ENCODE results near the gene APRT.

Gene APRT

GRCh38 chr16:88810912-88811768, 588 bp downstream of the APRT start:
- Histone ChIP-seq H3K27me3 (ENCODE audit: low read depth, low read length) (no peaks in the 10 kb centered on the region), H3K9me3 (ENCODE audit: control insufficient read depth in 1 of 2, low read length in 2 of 2) (no peaks in the 10 kb centered on the region), H3K27ac (ENCODE audit: low read length) (peak overlapping the region; percentile 33), H3K36me3 (ENCODE audit: control insufficient read depth in 1 of 2, insufficient read depth in 2 of 2, low read length in 2 of 2) (peaks cover 4 to 6% of the 10 kb centered on the region in 2 donors), H3K4me3 (ENCODE audit: low read depth in 1 of 2, low read length in 2 of 2) (peak overlapping the region; percentile 73 to 74), H3K4me1 (ENCODE audit: control insufficient read depth in 1 of 2, insufficient read depth in 2 of 2, low read length in 2 of 2) (peaks cover 7 to 31% of the 10 kb centered on the region in 2 donors)

GRCh38 chr16:88810166-88810911, 1.4 kb downstream of the APRT start:
- Histone ChIP-seq H3K27ac (ENCODE audit: low read length) (peak overlapping the region; percentile 33), H3K9me3 (ENCODE audit: control insufficient read depth in 1 of 2, low read length in 2 of 2) (no peaks in the 10 kb centered on the region), H3K27me3 (ENCODE audit: low read depth, low read length) (no peaks in the 10 kb centered on the region), H3K4me3 (ENCODE audit: low read depth in 1 of 2, low read length in 2 of 2) (peak overlapping the region; percentile 73 to 74), H3K4me1 (ENCODE audit: control insufficient read depth in 1 of 2, insufficient read depth in 2 of 2, low read length in 2 of 2) (peaks cover 7 to 31% of the 10 kb centered on the region in 2 donors), H3K36me3 (ENCODE audit: control insufficient read depth in 1 of 2, insufficient read depth in 2 of 2, low read length in 2 of 2) (peaks cover 4 to 6% of the 10 kb centered on the region in 2 donors)

DNA sequence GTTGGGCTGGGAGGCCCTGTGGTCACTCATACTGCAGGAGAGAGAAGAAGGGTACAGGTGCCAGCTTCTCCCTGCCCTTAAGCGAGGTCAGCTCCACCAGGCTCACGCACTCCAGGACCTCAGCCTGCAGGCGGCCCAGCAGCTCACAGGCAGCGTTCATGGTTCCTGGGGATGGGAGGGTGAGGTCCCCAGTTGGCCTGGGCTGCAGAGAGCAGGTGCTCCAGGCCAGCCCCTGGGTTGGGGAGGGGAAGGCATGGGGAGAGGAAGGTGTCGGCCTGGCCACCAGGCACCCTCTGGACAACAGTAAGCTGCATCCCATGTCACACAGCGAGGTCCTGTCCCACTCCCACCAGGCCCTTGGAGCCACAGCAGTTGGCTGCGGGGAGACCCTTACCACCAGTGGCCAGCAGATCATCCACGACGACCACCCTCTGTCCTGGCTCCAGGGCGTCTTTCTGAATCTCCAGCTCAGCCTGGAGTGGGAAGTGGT, 2.0 kb downstream of the APRT start:
- no peaks in the 10 kb centered on the region for H3K27me3 ChIP-seq (ENCODE audit: low read depth, low read length)
- no peak overlapping the region for H3K27ac ChIP-seq (ENCODE audit: low read length)
- no peaks in the 10 kb centered on the region for H3K9me3 ChIP-seq (ENCODE audit: control insufficient read depth in 1 of 2, low read length in 2 of 2)
- peaks cover 7 to 32% of the 10 kb centered on the region in 2 donors for H3K4me1 ChIP-seq (ENCODE audit: control insufficient read depth in 1 of 2, insufficient read depth in 2 of 2, low read length in 2 of 2)
- peaks cover 4 to 6% of the 10 kb centered on the region in 2 donors for H3K36me3 ChIP-seq (ENCODE audit: control insufficient read depth in 1 of 2, insufficient read depth in 2 of 2, low read length in 2 of 2)
- H3K4me3 ChIP-seq (ENCODE audit: low read depth in 1 of 2, low read length in 2 of 2), result peak overlapping the region in 1 of 2 donors; percentile 74

- Histone ChIP-seq H3K4me3 (ENCODE audit: low read depth in 1 of 2, low read length in 2 of 2) (no peak overlapping the region), H3K27ac (ENCODE audit: low read length) (no peak overlapping the region), H3K36me3 (ENCODE audit: control insufficient read depth in 1 of 2, insufficient read depth in 2 of 2, low read length in 2 of 2) (peaks cover 4 to 6% of the 10 kb centered on the region in 2 donors), H3K27me3 (ENCODE audit: low read depth, low read length) (no peaks in the 10 kb centered on the region), H3K9me3 (ENCODE audit: control insufficient read depth in 1 of 2, low read length in 2 of 2) (no peaks in the 10 kb centered on the region), H3K4me1 (ENCODE audit: control insufficient read depth in 1 of 2, insufficient read depth in 2 of 2, low read length in 2 of 2) (peaks cover 7 to 37% of the 10 kb centered on the region in 2 donors)
These were observed 2.6 kb downstream of the APRT start for GRCh38 chr16:88809068-88809675.

DNA sequence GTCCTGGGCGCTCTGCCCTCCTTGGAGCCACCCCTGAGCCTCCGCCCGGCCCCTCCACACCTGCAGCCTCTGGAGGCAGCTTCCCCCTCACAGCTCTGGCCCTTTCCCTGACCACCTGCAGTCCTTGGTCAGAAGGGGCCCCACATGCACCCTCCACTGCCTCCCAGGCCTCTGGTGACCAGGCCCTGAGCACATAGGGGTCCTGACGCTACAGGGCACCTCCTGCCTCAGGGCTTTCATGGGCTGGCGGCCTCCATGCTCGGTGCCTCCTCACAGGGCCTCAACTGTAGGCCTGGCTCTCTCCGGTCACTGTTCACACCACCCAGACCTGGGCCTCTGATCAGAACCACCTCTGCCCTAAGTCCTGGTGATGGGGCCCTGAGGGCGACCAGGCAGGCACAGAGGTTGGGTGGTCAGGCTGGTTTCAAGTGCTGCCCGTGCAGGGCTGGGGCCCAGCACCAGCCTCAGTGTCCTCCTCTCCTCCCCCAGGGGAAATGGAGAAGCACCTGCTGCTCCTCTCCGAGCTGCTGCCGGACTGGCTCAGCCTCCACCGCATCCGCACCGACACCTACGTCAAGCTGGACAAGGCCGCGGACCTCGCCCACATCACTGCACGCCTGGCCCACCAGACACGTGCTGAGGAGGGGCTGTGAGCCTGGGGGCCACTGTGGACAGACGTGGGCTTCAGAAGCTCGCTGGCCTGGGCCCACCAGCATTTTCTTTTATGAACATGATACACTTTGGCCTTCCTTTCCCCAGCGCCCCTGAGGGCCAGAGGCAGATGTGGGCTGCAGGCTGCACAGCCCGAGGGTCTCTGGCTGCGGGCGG, 3.9 kb downstream of the APRT start:
- H3K9me3 ChIP-seq (ENCODE audit: control insufficient read depth in 1 of 2, low read length in 2 of 2), result no peaks in the 10 kb centered on the region
- H3K27me3 ChIP-seq (ENCODE audit: low read depth, low read length), result no peaks in the 10 kb centered on the region
- no peak overlapping the region for H3K27ac ChIP-seq (ENCODE audit: low read length)
- peaks cover 7 to 39% of the 10 kb centered on the region in 2 donors for H3K4me1 ChIP-seq (ENCODE audit: control insufficient read depth in 1 of 2, insufficient read depth in 2 of 2, low read length in 2 of 2)
- H3K4me3 ChIP-seq (ENCODE audit: low read depth in 1 of 2, low read length in 2 of 2), result no peak overlapping the region
- peaks cover 4 to 6% of the 10 kb centered on the region in 2 donors for H3K36me3 ChIP-seq (ENCODE audit: control insufficient read depth in 1 of 2, insufficient read depth in 2 of 2, low read length in 2 of 2)

GRCh38 chr16:88807142-88807625, 4.5 kb downstream of the APRT start:
- Histone ChIP-seq H3K9me3 (ENCODE audit: control insufficient read depth in 1 of 2, low read length in 2 of 2) (no peaks in the 10 kb centered on the region), H3K27me3 (ENCODE audit: low read depth, low read length) (no peaks in the 10 kb centered on the region), H3K4me3 (ENCODE audit: low read depth in 1 of 2, low read length in 2 of 2) (no peak overlapping the region), H3K4me1 (ENCODE audit: control insufficient read depth in 1 of 2, insufficient read depth in 2 of 2, low read length in 2 of 2) (peaks cover 7 to 32% of the 10 kb centered on the region in 2 donors), H3K36me3 (ENCODE audit: control insufficient read depth in 1 of 2, insufficient read depth in 2 of 2, low read length in 2 of 2) (peaks cover 4 to 6% of the 10 kb centered on the region in 2 donors), H3K27ac (ENCODE audit: low read length) (no peak overlapping the region)

DNA sequence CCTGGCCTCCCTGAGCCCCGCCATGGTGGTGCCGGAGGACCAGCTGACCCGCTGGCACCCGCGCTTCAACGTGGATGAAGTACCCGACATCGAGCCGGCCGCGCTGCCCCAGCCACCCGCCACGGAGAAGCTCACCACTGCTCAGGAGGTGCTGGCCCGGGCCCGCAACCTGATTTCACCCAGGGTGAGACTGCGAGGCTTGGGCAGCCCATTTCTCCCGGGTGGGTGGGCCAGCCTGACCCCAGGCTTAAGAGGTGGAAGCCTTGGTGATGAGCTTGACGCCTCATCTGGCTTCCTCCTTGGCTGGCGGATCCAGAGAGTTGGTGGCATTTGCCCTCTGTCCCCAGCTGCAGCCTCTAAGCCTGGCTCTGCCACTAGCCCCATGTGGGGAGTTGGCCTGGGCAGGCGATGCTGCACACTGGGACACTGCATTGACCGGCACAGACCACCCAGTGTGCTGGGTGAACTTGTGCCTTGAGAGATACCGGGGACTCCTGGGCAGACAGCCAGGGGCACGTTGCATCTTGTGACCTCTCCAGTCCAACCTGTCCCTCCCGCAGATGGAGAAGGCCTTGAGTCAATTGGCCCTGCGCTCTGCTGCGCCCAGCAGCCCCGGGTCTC, 5.1 kb downstream of the APRT start:
- Histone ChIP-seq H3K27me3 (ENCODE audit: low read depth, low read length) (no peaks in the 10 kb centered on the region), H3K36me3 (ENCODE audit: control insufficient read depth in 1 of 2, insufficient read depth in 2 of 2, low read length in 2 of 2) (peaks cover 4 to 6% of the 10 kb centered on the region in 2 donors), H3K4me3 (ENCODE audit: low read depth in 1 of 2, low read length in 2 of 2) (no peak overlapping the region), H3K27ac (ENCODE audit: low read length) (no peak overlapping the region), H3K9me3 (ENCODE audit: control insufficient read depth in 1 of 2, low read length in 2 of 2) (no peaks in the 10 kb centered on the region), H3K4me1 (ENCODE audit: control insufficient read depth in 1 of 2, insufficient read depth in 2 of 2, low read length in 2 of 2) (peaks cover 7 to 31% of the 10 kb centered on the region in 2 donors)

DNA sequence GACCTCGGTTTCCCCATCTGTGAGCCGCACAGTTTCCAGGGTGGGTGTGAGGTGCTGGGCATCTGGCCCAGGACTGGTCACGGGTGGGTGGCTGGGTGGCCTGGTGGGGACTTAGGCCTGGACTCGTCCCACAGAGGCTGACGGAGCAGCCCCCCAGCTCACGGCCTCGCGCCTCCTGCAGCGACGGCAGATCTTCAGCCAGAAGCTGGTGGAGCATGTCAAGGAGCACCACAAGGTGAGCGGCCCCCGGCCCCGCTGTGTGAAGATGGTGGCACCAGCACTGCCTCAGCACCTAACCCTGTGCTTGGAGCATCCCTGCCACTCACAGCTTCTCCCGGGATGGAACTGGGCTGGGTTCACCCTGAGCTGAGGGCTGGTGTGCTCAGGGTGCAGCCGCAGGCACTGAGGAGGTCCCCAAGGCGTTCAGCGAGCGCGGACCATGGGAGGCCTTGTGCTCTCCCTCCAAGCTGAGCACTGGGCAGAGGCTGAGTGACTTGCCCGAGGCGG, 5.8 kb downstream of the APRT start:
- H3K4me1 ChIP-seq (ENCODE audit: control insufficient read depth in 1 of 2, insufficient read depth in 2 of 2, low read length in 2 of 2), result peaks cover 7 to 27% of the 10 kb centered on the region in 2 donors
- H3K27ac ChIP-seq (ENCODE audit: low read length), result no peak overlapping the region
- peaks cover 4 to 6% of the 10 kb centered on the region in 2 donors for H3K36me3 ChIP-seq (ENCODE audit: control insufficient read depth in 1 of 2, insufficient read depth in 2 of 2, low read length in 2 of 2)
- H3K27me3 ChIP-seq (ENCODE audit: low read depth, low read length), result no peaks in the 10 kb centered on the region
- H3K4me3 ChIP-seq (ENCODE audit: low read depth in 1 of 2, low read length in 2 of 2), result no peak overlapping the region
- H3K9me3 ChIP-seq (ENCODE audit: control insufficient read depth in 1 of 2, low read length in 2 of 2), result no peaks in the 10 kb centered on the region

GRCh38 chr16:88805340-88805715, 6.4 kb downstream of the APRT start:
- Histone ChIP-seq H3K27ac (ENCODE audit: low read length) (no peak overlapping the region), H3K4me1 (ENCODE audit: control insufficient read depth in 1 of 2, insufficient read depth in 2 of 2, low read length in 2 of 2) (peaks cover 2 to 21% of the 10 kb centered on the region in 2 donors), H3K36me3 (ENCODE audit: control insufficient read depth in 1 of 2, insufficient read depth in 2 of 2, low read length in 2 of 2) (peaks cover 4 to 6% of the 10 kb centered on the region in 2 donors), H3K4me3 (ENCODE audit: low read depth in 1 of 2, low read length in 2 of 2) (no peak overlapping the region), H3K27me3 (ENCODE audit: low read depth, low read length) (no peaks in the 10 kb centered on the region), H3K9me3 (ENCODE audit: control insufficient read depth in 1 of 2, low read length in 2 of 2) (no peaks in the 10 kb centered on the region)
